Superior temporal gyrus (tissue), 1 donor: ENCODE measurements around the gene SOCS1.

ENCODE experiments used
- DNase-seq: peaks from one replicate; pipeline ENCODE4 v3.0.0-alpha.2; 2016; ENCODE audit errors: extremely low spot score

Gene SOCS1

GRCh38 chr16:11245222-11245737 is 10.7 kb downstream of the SOCS1 start:
- no peak for DNase-seq

- DNase-seq = no peak
These were observed 13.3 kb downstream of the SOCS1 start for GRCh38 chr16:11242658-11243057.

GRCh38 chr16:11241480-11242204 is 14.4 kb downstream of the SOCS1 start:
- no peak for DNase-seq

- DNase-seq = no peak
These were observed 15.1 kb downstream of the SOCS1 start for GRCh38 chr16:11240636-11241473.

- no peak for DNase-seq
These were observed 16.1 kb downstream of the SOCS1 start for GRCh38 chr16:11239644-11240632.

- DNase-seq = no peak
These were observed 17.5 kb downstream of the SOCS1 start for GRCh38 chr16:11238272-11239202.

- DNase-seq = no peak
These were observed 19.3 kb downstream of the SOCS1 start for GRCh38 chr16:11236461-11237254.

GRCh38 chr16:11235703-11235991 is 20.4 kb downstream of the SOCS1 start:
- no peak for DNase-seq

- DNase-seq = no peak
These were observed 20.9 kb downstream of the SOCS1 start for GRCh38 chr16:11234884-11235702.

GRCh38 chr16:11233727-11234376 is 22.2 kb downstream of the SOCS1 start:
- DNase-seq = no peak

GRCh38 chr16:11232852-11233726 is 22.9 kb downstream of the SOCS1 start:
- DNase-seq = no peak

GRCh38 chr16:11232302-11232851 is 23.6 kb downstream of the SOCS1 start:
- DNase-seq = no peak

GRCh38 chr16:11231367-11231970 is 24.5 kb downstream of the SOCS1 start:
- no peak for DNase-seq

- DNase-seq = no peak
These were observed 26.1 kb downstream of the SOCS1 start for GRCh38 chr16:11229906-11230305.

- DNase-seq = no peak
These were observed 26.6 kb downstream of the SOCS1 start for GRCh38 chr16:11229432-11229831.

GRCh38 chr16:11225677-11226549 is 30.1 kb downstream of the SOCS1 start:
- DNase-seq = no peak
